Measurements from ENCODE around the gene TRAF3IP1.
"Not testable (repeated sequence)": the region's sequence is repeated elsewhere in the genome, so short reads cannot be mapped to it uniquely, and the experiment has no call there.

Gene TRAF3IP1

DNA sequence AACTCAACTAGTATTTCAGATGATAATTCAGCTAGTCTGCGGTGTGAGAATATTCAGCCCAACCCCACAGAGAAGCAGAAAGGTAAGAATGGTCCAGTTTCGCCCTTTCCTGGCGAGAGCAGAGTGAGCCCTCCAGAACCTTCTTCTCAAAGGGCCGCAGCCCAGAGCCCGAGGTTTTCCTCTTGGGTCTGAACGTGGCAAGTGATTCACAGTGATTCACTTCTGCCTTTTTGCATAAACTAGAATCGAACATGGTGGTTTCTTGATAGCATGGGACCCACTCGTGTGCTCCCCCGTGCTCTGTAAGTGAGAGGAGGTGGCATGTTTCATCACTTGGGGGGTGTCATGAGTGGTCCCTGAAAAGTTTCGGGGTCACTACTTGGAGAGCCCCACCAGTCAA lies 24.2 kb downstream of the TRAF3IP1 start:
- no peak for ATAC-seq

DNA sequence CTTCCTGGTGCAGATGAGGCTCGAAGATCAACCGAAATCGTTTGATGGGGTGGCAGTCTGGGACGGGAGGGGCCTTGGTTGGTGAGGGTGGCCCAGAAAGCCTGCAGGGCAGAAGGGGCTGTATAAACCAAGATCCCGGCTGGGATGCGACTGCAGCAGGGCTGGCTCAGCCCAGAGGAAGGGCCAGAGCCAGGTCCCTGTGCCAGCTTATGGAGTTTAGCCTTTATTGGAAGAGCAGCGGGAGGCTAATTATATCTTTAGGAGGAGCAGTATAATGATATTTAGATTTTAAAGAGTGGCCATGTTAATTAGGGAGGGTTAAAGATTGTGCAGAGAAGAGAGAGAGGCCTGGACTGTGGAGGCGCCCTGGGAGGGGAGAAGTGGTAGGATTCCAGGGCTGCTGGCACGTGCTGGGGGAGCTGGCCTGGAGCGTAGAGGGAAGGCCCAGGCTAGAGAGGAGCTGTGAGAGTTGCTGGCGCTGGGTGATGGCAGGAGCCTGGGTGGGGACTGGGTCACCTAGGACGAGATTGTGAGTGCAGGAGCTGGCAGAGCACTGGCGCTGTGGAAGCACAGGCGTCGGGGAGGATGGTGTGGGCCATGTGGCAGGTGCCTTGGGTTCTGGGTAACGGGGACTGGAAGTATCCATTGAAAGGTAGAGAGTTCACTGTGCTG lies 25.1 kb downstream of the TRAF3IP1 start:
- ATAC-seq: no peak

- no peak for ATAC-seq
These were observed 26.2 kb downstream of the TRAF3IP1 start for GRCh38 chr2:238346544-238346943.

- ATAC-seq: no peak
These were observed 30.0 kb downstream of the TRAF3IP1 start for GRCh38 chr2:238350150-238350897.

GRCh38 chr2:238351315-238351714 lies 31.0 kb downstream of the TRAF3IP1 start:
- no peak for ATAC-seq

DNA sequence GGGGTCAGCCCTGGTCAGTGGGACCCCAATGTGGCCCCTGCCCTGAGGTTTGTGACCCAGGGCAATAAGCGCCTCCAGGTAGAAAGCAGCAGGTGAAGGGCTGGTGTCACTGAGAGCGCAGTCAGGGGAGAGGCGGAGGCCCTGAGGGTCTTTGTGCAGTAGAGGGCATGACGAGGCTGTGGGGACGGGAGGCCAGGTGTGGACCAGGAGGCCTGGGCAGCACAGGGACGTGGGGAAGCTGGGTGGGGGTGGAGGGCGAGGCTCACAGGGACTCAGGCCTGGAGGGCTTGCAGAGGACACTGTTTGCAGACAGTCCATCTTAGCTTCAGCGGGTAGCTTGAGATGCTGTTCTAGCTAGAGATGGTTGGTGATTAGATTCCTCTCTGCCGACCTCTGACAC lies 32.0 kb downstream of the TRAF3IP1 start:
- ATAC-seq: no peak

DNA sequence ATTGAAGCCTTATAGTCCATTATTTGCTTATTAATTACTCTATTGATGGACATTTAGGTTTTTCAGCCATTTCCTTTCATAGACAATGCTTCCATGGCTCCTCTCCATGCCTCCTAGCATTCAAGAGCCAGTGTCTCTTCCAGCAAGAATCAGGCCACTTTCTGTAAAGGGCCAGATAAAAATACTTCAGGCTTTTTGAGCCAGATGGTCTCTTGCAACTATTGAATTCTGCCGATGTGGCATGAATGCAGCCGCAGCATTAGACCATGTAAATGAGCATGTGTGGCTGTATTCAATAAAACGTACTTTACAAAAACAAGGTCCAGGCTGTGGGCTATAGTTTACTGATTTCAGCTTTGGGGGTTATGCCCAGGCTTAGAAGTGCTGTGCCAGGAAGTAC lies 38.5 kb downstream of the TRAF3IP1 start:
- no peak for ATAC-seq

- no peak for ATAC-seq
These were observed 39.1 kb downstream of the TRAF3IP1 start for GRCh38 chr2:238359403-238359802.

GRCh38 chr2:238361877-238362276 lies 41.6 kb downstream of the TRAF3IP1 start:
- no peak for ATAC-seq

DNA sequence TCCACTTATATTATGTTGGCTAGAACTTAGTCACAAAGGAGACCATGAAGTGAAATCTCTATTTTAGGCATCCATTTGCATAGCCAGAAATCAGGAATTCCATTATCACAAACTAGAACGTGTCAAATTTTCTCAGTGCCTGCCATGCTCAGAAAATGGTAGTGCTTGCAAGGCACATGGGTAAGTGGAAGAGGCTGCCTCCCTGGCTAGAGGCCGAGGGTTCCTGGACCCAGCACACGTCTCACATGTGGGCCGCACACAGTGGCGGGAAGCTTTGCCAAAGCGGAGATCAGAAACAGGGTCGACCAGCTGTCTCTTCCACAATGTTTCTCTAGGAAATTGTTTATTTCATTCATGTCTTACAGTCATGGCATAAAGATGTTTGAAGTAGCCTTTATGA lies 42.3 kb downstream of the TRAF3IP1 start:
- ATAC-seq: no peak

DNA sequence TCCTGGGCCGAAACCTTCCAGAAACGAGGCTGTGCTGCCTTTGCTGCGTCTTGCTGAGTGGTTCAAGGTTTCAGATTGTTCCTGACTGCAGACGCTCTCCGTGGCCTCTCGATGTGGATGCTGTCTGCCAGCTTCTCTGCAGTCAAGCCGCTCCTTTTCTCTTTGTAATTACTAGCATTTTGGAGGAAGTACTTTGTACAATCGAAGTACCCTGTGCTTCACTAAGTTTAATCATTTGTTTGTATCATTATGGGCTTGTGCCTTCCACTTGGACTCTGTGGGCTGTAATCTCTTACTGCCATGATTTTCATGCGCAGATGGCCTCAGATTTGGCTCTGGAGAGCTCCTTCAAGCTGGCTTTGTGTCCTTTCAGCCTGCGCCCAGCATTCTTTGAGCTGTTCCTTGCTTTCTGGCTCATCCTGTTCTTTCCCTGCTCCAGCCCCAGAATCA lies 49.3 kb downstream of the TRAF3IP1 start:
- ATAC-seq: no peak

DNA sequence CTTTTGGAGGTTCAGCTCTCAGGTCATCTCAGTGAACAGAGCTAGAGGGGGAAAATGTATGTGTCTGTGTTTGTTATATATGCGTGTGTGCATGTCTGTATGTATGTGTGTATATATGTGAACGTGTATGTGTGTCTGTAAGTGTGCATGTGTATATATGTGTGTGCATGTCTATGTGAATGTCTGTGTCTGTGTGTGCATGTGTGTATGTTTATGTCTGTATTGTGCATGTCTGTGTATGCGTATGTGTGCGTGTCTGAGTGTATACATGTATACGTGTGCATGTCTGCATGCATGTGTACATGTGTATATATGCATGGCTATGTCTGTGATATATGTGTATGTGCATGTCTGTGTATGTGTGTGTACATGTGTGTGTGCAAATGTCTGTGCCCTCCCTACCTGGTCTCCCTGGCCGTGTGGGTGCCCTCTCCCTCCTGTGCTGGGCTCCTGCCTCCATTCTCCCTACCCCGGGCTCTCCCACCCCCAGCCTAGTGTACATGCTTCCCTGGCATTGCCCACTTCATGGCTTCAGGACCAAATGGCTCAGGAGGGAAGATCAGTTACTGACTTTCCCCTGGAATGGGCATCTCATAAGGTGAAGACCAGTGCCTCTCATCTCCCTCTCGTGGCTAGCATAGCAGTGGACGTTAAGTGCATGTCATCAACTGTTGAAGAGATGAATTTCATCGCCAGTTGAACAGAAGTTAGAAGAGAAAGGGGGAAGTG lies 49.9 kb downstream of the TRAF3IP1 start:
- ATAC-seq: no peak

DNA sequence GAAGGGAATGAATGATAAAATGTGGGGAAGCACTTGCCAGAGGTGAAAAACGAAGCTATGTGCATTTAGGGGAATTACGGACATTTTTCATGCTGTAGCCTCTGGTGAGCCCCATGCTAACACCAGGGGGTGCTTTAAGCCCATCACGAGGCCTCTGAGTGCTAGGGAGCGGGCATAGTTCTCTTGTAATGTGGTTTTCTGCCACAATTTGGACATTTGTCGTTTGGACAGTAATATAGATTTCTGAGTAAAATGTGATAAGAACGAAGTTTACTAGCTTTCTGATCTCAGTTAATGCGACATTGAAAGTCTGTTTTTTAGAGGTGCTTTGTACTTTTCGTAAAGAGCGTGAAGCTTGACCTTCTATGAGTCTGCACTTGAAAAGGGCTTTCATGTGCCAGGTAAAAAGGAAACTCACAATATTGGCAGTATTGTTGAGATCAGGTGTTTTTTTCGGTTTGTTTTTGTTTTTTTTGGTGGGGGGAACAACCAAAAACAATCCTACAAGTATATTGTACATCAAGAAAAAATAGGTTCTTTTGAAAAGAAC lies 50.6 kb downstream of the TRAF3IP1 start:
- ATAC-seq: peak; percentile 79 to 82

DNA sequence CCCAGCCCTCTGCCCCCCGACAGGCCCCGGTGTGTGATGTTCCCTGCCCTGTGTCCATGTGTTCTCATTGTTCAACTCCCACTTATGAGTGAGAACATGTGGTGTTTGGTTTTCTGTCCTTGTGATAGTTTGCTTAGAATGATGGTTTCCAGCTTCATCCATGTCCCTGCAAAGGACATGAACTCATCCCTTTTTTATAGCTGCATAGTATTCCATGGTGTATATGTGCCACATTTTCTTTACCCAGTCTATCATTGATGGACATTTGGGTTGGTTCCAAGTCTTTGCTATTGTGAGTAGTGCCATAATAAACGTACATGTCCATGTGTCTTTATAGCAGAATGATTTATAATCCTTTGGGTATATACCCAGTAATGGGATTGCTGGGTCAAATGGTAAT lies 52.0 kb downstream of the TRAF3IP1 start:
- ATAC-seq: not testable (repeated sequence)

DNA sequence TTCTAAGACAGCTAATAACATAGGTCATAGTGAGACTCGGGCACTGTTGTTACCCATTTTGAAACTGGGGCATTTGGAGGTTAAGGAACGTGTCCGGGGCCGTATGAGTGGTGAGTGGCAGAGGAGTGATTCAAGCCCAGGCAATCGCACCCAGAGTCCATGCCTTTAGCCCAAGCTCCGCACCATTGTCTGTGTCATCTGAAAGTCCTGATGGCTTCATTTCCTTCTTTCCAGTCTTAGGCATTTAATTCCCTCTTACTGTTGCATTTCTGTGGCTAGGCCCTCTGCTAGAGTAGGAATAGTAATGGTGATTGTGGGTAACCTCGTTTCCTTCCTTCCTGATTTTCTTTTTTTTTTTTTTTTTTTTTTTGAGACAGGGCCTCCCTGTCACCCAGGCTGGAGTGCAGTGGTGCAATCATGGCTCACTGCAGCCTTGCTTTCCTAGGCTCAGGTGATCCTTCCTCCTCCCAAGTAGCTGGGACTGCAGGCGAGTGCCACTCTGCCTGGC lies 56.6 kb downstream of the TRAF3IP1 start:
- ATAC-seq: peak; percentile 46 to 67

DNA sequence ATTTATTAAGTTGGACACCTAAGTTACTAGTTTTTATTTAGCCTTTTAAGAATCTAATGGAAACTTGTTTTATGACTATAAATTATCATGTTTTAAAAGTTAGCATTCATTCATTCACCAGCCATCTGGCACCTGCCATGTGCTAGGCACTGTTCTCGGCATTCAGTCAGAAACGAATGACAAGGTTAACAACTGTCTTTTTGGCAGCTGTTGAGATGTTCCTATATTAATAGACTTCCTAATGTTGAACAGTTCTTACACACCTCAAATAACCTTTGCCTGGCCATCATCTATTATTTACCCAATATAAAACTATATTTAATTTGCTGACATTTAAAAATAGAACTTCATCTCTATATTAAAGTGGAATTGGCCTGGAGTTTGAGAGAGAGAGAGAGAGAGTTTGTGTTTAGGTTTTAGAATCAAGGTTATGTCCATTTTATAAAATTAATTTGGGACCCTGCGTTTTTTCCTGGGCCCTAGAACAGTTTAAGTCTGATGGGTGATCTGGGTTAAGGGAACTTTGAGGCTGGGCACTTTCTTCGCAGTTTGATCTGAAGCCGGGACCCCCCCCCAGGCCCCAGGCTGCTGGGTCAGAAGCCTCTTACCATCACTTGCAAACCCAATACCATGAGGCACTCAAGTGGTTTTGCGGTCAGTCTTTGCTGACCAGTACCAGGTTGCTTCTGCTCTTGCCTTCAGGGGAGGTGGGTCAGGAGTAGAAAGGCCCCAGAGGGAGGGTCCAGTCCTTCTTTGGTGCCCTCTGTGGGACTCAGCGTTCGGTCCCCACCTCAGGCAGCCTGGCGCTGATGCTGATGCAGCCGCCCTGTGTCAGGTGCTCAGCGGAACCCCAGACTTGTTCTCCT lies 58.1 kb downstream of the TRAF3IP1 start:
- no peak for ATAC-seq

DNA sequence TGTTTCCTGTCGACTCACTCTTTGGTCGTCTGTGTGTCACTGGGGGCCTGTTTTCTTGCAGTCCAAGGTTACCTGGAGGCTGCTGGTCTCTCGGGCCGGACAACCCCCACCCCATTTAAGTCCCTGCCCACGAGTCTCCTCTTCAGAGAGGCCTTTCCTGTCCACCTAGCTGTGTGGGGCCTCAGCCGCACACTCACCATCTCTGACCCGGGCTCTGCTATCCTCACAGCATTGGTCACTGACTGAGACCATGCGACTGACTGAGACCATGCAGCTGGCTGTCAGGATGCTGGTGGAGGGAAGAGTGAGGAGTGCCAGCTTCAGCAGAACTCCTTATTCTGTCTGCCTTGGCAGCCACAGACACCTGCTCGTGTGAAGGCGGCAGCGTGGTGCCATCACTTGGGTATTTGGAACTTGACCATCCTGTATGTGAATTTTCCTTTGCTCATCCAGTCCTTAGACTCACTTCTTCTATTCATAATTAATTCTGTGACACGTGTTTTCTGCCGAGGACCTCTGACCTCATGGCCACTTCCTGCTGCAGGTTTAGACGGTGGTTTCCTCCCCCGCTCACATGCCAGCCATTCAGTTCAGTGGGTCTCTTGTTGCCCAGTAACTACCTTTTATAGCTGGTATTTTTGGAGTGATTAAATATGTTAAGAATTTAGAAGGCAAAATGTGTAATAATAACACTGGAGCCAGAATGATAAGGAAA lies 58.9 kb downstream of the TRAF3IP1 start:
- peak; percentile 68 to 81 for ATAC-seq

DNA sequence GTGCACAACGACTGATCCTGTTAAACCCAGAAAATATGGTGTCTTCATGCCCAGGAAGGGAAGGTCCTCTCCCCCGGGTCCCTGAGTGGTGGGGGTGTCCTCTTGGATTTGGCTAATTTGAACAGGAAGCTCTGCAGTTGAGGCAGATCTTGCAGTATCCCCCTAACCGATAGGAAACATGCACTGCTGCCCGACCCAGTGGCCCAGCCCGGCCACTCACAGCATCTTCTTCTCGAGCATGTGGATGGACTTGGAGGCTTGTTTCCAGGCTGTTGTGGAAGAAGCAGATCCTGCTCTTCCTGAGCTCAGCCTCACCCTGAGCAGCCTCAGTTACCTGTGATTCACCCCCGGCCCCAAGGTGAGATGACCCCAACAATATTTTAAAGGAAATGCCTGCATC lies 60.0 kb downstream of the TRAF3IP1 start:
- no peak for ATAC-seq

- no peak for ATAC-seq
These were observed 60.5 kb downstream of the TRAF3IP1 start for GRCh38 chr2:238380785-238381184.

- no peak for ATAC-seq
These were observed 61.2 kb downstream of the TRAF3IP1 start for GRCh38 chr2:238381341-238382115.

DNA sequence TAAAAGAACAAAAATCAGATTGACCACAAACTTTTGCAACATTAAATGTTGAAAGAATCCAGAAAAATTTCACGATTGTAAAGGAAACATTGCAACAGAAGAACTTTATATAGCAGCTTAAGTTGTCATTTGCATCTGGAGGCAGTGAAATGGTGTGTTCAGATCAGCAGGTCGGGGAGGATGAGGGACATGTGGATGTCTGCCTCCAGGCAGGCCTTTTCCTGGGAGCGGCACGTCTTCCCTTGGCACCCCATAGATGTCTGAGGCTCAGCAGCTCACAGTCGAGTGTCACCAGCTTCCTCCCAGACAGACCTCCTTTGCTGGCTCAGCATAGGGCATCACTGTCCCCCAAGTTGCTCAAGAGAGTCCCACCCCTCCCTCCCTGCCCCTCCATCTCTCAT lies 62.1 kb downstream of the TRAF3IP1 start:
- ATAC-seq: no peak

Data from activated CD4-positive, CD25-positive, alpha-beta regulatory T cell treated with anti-CD3 and anti-CD28 coated beads, Interleukin-2, amount 50 U/mL, for 24 hours (primary cell).